HFF-Myc (cell line): ENCODE data around the gene CMYA5.

Experiments
- DNase-seq: peaks from one replicate; pipeline ENCODE4 v3.0.0-alpha.2; 2011; ENCODE audit warnings: low read depth; ENCODE audit errors: extremely low read depth
- H3K4me3 ChIP-seq: replicated peaks from 2 replicates; pipeline ENCODE4 v1.5.1; 2011; ENCODE audit warnings: low read depth, mild to moderate bottlenecking, control low read depth, low read length
- TF ChIP-seq, protein P1 (sequence below): IDR thresholded peaks from 2 replicates; pipeline ENCODE4 v1.5.1; 2012; ENCODE audit warnings: mild to moderate bottlenecking, low read depth, low read length, control low read depth; ENCODE audit errors: missing control alignments

CMYA5 gene

DNA sequence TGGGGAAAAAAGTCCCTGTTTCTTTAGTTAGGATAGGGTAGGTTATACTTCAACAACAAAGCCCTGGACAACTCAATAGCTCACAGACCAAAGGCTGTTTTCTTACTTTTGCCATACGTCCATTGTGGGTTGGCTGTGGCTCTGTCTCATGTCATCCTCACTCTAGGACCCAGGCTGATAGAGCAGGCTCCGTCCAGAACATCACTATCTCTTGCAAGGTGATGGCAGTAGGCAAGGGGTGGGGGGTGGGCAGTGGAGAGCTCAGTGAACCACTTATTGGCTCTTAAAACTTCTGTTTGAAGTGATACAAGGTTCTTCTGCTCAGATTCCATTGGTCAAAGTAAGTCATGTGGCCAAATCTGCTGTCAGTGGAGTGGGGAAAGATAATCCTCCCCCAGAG lies 126.4 kb downstream of the CMYA5 start:
- DNase-seq: no peak
- no peak overlapping the region for H3K4me3 ChIP-seq
- TF ChIP-seq, protein P1, sequence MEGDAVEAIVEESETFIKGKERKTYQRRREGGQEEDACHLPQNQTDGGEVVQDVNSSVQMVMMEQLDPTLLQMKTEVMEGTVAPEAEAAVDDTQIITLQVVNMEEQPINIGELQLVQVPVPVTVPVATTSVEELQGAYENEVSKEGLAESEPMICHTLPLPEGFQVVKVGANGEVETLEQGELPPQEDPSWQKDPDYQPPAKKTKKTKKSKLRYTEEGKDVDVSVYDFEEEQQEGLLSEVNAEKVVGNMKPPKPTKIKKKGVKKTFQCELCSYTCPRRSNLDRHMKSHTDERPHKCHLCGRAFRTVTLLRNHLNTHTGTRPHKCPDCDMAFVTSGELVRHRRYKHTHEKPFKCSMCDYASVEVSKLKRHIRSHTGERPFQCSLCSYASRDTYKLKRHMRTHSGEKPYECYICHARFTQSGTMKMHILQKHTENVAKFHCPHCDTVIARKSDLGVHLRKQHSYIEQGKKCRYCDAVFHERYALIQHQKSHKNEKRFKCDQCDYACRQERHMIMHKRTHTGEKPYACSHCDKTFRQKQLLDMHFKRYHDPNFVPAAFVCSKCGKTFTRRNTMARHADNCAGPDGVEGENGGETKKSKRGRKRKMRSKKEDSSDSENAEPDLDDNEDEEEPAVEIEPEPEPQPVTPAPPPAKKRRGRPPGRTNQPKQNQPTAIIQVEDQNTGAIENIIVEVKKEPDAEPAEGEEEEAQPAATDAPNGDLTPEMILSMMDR: no peak

- TF ChIP-seq, protein P1: no peak
- no peak overlapping the region for H3K4me3 ChIP-seq
- no peak for DNase-seq
These were observed 131.0 kb downstream of the CMYA5 start for GRCh38 chr5:79820648-79821047.

GRCh38 chr5:79824444-79824843 lies 134.8 kb downstream of the CMYA5 start:
- no peak for DNase-seq
- no peak overlapping the region for H3K4me3 ChIP-seq
- TF ChIP-seq, protein P1: no peak

GRCh38 chr5:79825802-79826201 lies 136.2 kb downstream of the CMYA5 start:
- H3K4me3 ChIP-seq: no peak overlapping the region
- TF ChIP-seq, protein P1: no peak
- no peak for DNase-seq

DNA sequence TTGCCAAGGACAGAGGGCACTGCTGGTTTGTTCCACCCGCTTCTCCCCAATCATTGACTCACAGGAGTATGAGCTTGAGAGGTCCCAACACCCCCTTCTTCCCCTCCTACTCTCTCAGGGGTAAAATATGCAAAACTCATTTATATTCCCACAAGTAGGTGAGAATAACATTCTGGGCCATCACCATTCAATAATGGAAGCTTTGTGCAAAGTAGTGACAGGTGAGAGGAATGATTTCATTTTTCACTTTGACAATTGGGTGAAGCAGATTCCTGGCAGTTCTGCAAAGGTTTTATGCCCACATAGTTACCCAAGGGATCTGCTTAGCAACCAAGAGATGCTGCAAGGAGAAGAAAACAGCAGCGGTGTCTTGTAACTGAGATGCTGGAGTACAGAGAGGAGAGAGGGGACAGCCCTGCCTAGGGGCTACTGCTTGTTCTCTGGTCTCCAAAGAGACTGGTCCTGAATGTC lies 137.6 kb downstream of the CMYA5 start:
- no peak overlapping the region for H3K4me3 ChIP-seq
- DNase-seq: no peak
- TF ChIP-seq, protein P1: no peak

DNA sequence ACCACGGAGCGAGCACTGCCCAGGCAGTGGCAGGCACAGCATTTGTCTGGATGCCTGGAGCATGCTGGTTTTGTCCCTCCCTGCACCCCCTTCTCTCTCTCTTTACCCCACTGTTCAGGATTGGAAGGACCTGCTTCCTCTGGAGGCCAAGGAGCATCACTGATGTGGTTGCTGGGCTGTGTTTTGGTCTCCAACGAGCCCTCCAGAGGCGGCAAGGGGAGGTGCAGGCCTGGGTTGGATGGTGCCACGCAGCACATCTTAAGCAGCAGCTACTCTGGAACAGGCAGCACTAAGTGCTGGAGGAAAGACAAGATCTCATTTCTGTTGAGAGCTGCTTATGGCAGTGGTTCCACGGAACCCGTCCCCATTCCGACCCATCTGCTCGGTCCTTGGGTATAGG lies 139.6 kb downstream of the CMYA5 start:
- TF ChIP-seq, protein P1: peak; percentile 43
- no peak for DNase-seq
- no peak overlapping the region for H3K4me3 ChIP-seq
